Dedifferentiated amniotic fluid mesenchymal stem cell (primary cell): ENCODE data around the gene MRTFB.
"Not testable (repeated sequence)": the region's sequence is repeated elsewhere in the genome, so short reads cannot be mapped to it uniquely, and the experiment has no call there.

Experiments used
- DNase-seq: peaks from one replicate; pipeline ENCODE4 v3.0.0-alpha.2; 2016; ENCODE audit errors: extremely low spot score

MRTFB gene

DNA sequence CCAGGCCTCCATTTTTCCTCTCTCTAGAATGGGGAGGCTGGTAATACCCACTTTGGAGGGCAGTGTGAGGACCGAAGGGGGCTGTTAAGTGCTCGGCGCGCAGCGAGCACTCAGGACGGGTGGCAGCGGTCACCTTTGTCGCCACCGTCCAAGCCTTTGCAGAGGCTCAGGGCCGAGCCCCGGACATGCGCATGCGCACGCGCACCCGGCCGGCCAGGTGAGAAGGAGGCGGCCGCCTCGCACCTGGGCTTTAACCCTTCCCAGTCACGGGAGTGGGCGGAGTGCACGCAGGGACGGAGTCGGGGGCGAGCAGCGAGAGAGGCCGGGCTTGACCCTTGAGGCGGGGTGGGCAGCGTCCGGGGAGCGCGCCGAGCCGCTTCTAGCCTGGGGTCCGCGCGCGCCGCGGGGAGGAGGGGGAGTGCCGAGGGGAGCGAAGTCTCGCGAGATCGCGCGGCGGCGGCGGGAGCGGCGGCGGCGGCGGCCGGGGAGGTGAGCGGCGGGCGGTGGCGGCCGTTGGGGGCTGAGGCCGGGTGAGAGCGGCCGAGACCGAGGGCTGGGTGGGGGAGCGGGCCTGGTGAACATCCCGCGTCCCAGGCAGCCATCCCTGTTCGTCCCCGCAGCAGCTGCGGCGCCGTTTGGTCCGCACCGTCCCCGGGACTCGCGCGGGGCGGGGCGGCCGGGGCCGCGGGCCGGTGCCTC is at the start of gene MRTFB:
Gene MRTFB (plus strand): TSS at position 443 of the 699 bp plus-strand sequence. CDS start 69,288 bp downstream, outside the sequence.
- peak; percentile 45 for DNase-seq

- DNase-seq = not testable (repeated sequence)
Measured at GRCh38 chr16:14023526-14023925, 47.6 kb upstream of the MRTFB start.

DNA sequence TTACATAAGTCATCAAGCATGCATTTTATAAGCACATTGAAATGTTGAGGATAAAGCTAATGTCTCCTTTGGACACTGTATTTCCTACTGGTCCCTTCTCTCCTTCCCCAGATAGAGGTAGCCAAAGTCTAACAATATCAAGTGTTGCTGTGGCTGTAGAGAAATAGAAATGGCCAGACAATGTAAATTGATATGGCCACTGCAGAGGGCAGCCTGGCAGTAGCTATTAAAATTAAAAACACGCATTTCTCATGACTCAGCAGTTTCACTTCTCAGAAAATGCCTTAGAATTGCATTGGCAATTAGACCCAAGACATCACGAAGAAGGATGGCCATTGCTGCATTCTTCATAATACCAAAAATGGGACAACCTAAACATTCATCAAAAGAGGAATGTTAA is 46.8 kb upstream of the MRTFB start:
- peak; percentile 47 for DNase-seq

DNA sequence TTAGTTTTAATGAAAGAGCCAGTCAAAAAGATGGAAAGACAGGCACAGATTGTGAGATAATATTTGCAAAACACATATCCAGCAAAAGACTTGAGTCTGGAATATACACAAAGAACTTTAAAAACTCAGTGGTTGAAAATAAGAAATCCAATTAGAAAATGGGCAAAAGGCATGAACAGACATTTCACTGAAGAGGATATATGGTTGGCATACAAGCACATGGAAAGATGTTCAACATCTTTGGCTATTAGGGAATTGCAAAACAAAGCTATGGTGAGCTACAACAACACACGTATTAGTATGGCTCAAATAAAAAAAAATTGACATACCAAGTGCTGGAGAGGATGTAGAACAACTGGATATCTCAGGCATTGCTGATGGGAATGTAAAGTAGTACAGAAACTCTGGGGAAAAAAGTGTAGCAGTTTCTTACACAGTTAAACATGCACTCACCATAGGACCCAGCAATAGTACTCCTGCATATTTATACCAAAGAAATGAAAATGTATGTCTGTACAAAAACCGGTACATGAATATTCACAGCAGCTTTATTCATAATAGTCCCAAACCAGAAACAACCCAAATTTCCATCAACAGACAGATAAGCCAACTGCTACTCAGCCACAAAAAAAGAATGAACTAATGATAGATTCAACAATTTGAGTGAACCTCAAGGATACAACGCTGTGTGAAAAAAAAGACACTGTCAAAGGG is 44.4 kb upstream of the MRTFB start:
- DNase-seq = no peak

DNA sequence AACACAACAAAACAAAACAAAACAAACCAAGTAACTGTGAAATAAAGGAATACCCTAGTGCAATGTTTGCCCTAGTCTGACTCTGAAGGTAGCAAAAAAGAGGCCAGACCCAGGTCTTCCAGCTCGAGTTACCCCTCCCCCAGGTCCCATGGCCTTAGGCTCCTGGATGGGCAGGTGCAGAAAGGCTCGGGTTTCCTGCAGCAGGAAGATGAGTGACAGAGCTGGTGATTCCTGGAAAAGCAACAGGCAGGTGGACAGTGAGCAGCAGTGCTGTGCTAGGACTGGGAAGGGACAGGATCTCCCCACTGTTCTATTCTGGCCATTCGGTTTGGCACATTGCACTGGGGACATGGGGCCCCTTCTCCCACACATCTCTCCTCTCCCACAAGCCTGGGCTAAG is 42.9 kb upstream of the MRTFB start:
- no peak for DNase-seq

GRCh38 chr16:14029658-14030057 is 41.5 kb upstream of the MRTFB start:
- DNase-seq = no peak

- DNase-seq = no peak
Measured at GRCh38 chr16:14035092-14035491, 36.0 kb upstream of the MRTFB start.

DNA sequence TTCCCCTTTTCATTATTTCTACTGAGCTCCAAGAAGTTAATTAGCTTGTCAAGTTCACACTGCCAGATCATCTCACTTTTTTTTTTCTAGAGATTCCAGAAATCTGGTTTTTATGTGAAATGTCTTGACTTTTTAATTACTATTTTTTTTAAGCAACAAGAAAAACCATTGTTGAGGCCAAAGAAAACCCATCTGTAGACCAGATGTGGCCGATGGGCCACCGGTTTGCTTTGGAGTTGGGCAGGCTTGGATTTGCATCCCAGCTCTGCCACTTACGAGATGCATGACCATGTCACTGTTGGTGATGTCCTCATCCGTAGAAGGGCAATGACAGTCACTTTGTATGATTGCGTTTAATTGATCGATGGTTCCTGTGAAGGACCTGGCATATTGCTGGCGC is 34.2 kb upstream of the MRTFB start:
- DNase-seq = no peak

DNA sequence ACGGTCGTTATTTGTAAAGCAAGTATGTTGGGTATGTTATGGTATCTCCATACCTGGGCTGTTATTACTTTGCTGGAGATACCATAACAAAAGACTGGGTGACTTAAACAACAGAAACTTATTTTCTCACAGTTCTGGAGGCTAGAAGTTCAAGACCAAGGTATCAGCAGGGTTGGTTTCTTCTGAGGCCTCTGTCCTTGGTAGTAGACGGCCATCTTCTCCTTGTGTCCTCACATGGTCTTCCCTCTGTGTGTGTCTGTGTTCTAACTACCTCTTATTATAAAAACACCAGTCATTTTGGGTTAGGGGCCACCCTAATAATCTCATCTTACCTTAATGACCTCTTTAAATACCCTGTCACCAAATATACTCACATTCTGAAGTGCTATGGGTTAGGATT is 33.2 kb upstream of the MRTFB start:
- DNase-seq = no peak

- no peak for DNase-seq
Measured at GRCh38 chr16:14041164-14041563, 30.0 kb upstream of the MRTFB start.

DNA sequence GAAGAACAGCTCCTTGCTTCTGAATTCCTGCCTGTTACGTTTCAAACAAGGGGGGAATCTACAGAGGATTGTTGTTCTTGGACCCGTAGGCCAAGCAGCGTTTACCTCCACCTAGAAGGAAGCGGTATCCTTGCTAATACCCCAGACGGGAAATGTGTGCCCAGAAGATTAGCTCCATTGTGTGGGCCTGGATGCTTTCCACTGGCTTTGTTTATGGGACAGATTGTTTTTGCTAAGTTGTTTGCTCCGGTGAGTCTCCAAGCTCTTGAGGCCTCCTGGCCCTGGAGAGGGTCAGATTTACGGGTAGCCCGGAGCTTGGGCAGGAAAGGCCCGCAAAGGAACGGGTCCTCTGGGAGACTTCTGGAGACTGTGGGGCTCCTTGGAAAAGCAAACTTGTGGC is 28.4 kb upstream of the MRTFB start:
- DNase-seq = no peak

GRCh38 chr16:14043278-14043677 is 27.8 kb upstream of the MRTFB start:
- DNase-seq = no peak

DNA sequence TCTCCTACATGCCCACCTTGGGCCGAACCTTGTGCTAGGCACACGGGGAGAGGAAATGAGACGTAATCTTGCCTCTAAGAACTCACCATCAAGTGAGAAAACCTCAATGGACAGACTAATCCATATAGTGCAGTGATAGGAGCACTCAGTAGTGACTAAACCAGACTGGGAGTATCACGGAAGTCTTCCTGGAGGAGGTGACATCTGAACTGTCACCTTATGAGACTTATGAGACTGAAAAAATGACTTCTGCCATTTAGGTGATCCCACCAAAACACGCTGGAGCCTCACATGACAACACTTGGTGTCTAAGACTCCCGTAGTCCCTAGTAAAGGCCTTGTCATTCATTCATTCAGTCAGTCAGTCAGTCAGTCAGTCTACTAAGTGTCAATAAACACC is 27.3 kb upstream of the MRTFB start:
- no peak for DNase-seq

DNA sequence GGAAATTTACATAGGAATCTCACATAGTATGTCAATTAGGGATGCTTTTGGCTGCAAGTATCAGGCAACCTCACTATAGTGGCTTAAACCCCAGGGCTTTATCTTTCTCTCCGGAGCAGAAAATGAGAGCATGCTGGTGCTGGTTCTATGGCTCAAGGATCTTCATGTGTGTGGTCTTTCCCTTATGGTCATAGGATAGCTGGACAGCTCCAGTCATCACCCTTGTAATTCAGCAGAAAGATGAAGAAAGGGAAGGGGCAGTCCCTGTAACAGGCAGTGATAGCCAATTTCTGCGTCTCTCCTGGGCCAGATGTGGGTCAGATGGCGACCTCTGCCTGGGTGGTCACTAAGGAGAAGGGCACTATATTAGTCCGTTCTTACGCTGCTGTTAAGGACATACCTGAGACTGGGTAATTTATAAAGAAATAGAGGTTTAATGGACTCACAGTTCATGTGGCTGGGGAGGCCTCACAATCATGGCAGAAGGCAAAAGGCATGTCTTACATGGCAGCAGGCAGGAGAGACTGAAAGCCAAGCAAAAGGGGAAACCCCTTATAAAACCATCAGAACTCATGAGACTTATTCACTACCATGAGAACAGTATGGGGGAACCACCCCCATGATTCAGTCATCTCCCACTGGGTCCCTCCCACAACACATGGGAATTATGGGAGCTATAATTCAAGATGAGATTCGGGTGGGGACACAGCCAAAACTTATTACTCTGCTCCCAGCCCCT is 23.8 kb upstream of the MRTFB start:
- not testable (repeated sequence) for DNase-seq

GRCh38 chr16:14050291-14051027 is 20.7 kb upstream of the MRTFB start:
- DNase-seq = no peak

DNA sequence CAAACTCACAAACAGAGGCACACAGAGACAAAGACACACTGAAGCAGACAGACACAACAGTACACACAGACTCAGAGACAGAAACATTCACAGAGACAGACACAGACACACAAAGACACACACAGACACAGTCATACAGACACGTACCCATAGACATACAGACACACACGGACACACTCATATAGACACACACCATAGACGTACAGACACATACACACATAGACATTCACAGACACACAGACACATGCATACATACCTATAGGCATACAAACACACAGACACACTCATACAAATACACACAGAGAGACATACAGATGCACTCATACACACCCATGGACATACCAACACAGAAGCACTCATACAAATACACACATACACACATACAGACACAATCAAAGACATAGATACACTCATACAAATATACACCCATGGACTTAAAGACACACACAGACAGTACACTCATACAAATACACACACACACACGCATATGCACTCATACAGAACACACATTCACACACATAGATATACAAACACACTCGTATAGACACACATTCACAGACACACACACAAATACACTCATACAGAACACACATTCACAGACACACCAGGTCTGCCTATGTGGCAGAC is 19.9 kb upstream of the MRTFB start:
- no peak for DNase-seq

GRCh38 chr16:14056970-14057369 is 14.1 kb upstream of the MRTFB start:
- no peak for DNase-seq

DNA sequence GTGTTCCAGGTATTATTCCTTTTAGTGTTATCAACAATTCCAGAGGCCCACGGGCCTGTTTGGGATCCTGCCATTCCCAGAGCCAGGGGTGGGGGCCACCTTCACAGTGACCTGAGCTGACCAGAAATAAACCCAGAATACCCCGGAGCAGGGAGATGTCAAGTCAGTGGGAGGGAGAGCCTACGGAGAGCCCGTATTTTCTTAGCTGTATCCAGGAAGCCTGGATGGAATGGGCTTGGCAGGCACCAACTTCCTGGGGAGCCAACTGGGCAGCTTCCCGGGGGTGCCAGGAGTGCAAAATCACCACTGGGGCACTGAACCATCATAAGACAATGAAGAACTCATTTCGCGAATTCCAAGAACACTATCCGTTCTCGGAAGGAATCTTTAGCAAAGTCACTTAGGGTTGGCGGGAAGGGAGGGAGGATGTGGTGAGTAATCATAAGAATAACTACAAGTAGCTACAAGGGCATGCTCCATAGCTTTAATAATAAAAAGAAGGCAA is 13.2 kb upstream of the MRTFB start:
- DNase-seq = no peak

GRCh38 chr16:14061732-14062259 is 9.3 kb upstream of the MRTFB start:
- DNase-seq = no peak

- no peak for DNase-seq
Measured at GRCh38 chr16:14062261-14062660, 8.9 kb upstream of the MRTFB start.
